CD4-positive, alpha-beta T cell (primary cell): ENCODE data around the gene FARP1. TPM values are rescaled to one million over a fixed set of nuclear protein-coding genes. Genes with fewer than 3 reads are reported as not detected.

Experiments used
- ATAC-seq: fragments of 200-7000 bp; cut with Tn5 transposase; one replicate; pipeline ENCODE4 v1.10.0; 2022; ENCODE audit warnings: mild to moderate bottlenecking; ENCODE audit not compliant: poor library complexity
- CTCF ChIA-PET: fragments of 350-600 bp; sonication (Branson Sonifier 250); formaldehyde crosslinking; loops from one replicate; lab custom pipeline; 2021; ENCODE audit warnings: antibody characterized with exemption, inconsistent platforms; lab: Charles Lee
- POLR2A ChIA-PET: fragments of 350-600 bp; sonication (Branson Sonifier 250); formaldehyde crosslinking; loops from one replicate; lab custom pipeline; 2021; ENCODE audit warnings: antibody characterized with exemption, inconsistent platforms; lab: Charles Lee
- DNase-seq, 14 experiments: peaks; one replicate each; pipeline ENCODE4 v3.0.0-alpha.2; 2013 to 2020; ENCODE audit warnings: mixed read lengths in 2 of 14
- H3K27ac ChIP-seq, 2 donors: one replicate each; pipeline versions ENCODE4 v1.5.1 to v1.7.0; 2013; ENCODE audit warnings: low read length in 2 of 2, low read depth in 1 of 2, mild to moderate bottlenecking in 1 of 2
- H3K27me3 ChIP-seq, 2 experiments: 1 replicate in 1 of 2; 2 replicates in 1 of 2; pipeline versions ENCODE4 v1.6.1 to v1.7.0; 2013; ENCODE audit warnings: low read length in 2 of 2, control low read depth in 1 of 2, mild to moderate bottlenecking in 1 of 2, moderate library complexity in 1 of 2; ENCODE audit not compliant: insufficient read depth in 2 of 2, control insufficient read depth in 1 of 2
- H3K36me3 ChIP-seq: one replicate; pipeline ENCODE4 v1.6.1; 2013; ENCODE audit warnings: low read length, control low read depth; ENCODE audit not compliant: insufficient read depth
- H3K4me1 ChIP-seq: one replicate; pipeline ENCODE4 v1.6.1; 2013; ENCODE audit warnings: low read length, control low read depth; ENCODE audit not compliant: insufficient read depth
- H3K4me3 ChIP-seq: one replicate; pipeline ENCODE4 v1.5.1; 2013; ENCODE audit warnings: mild to moderate bottlenecking, low read length, moderate library complexity
- H3K9me3 ChIP-seq, 2 experiments: 1 replicate in 1 of 2; 2 replicates in 1 of 2; pipeline versions ENCODE4 v1.6.1 to v1.7.0; 2013; ENCODE audit warnings: low read length in 2 of 2, mild to moderate bottlenecking in 2 of 2, control low read depth in 1 of 2, moderate library complexity in 1 of 2; ENCODE audit not compliant: control insufficient read depth in 1 of 2, insufficient read depth in 1 of 2
- H3K27ac Mint-ChIP-seq: one replicate; pipeline ENCODE4 v1.8.0; 2020; ENCODE audit warnings: mixed read lengths
- H3K27me3 Mint-ChIP-seq: one replicate; pipeline ENCODE4 v1.8.0; 2021; ENCODE audit warnings: mixed read lengths
- H3K36me3 Mint-ChIP-seq: one replicate; pipeline ENCODE4 v1.8.0; 2021; ENCODE audit warnings: low read depth, mixed read lengths
- H3K4me1 Mint-ChIP-seq: one replicate; pipeline ENCODE4 v1.8.0; 2021; ENCODE audit warnings: low read depth, mixed read lengths
- H3K4me3 Mint-ChIP-seq: one replicate; pipeline ENCODE4 v1.8.0; 2020; ENCODE audit warnings: mild to moderate bottlenecking, mixed read lengths
- H3K9me3 Mint-ChIP-seq: one replicate; pipeline ENCODE4 v1.8.0; 2020; ENCODE audit warnings: mixed read lengths
- CTCF ChIP-seq: fragments of 200-600 bp; IDR thresholded peaks from one replicate; pipeline ENCODE4 v1.8.0; 2022; ENCODE audit warnings: antibody characterized with exemption, mild to moderate bottlenecking
- intact Hi-C, 2 experiments: fragments of 100-400 bp; cut with DNase I in 1 of 2; cut with micrococcal nuclease in 1 of 2; formaldehyde crosslinking; loops; one replicate each; pipeline versions ENCODE4 v1.15.1 to v1.9.0; 2023 to 2025; cut with DNase I, micrococcal nuclease
- total RNA-seq, 174 experiments: library from RNA in 2 of 174; stranded (reverse) in 2 of 174; gene quantifications; one replicate each; pipeline ENCODE4 v1.2.3 and lab custom pipeline; 2021 to 2026

FARP1 gene
- total RNA-seq, 2 experiments from 2014 or later, result 0.30 TPM; not detected in 1

- Mint-ChIP-seq H3K9me3 (no peaks in the 10 kb centered on the region), H3K4me1 (no peaks in the 10 kb centered on the region), H3K36me3 (no peaks in the 10 kb centered on the region), H3K27me3 (peaks cover 19% of the 10 kb centered on the region), H3K27ac (no peak overlapping the region), H3K4me3 (no peak overlapping the region)
- no peaks in the 10 kb centered on the region for H3K36me3 ChIP-seq
- ChIA-PET CTCF (no interaction called here), POLR2A (no interaction called here)
- H3K27ac ChIP-seq, result no peak overlapping the region
- no peak overlapping the region for H3K4me3 ChIP-seq
- no peak for TF ChIP-seq CTCF
- no peaks in the 10 kb centered on the region for H3K4me1 ChIP-seq
- no peak for DNase-seq
- H3K9me3 ChIP-seq, result peaks cover 0 to 3% of the 10 kb centered on the region in 2 experiments
- no peak for ATAC-seq
- intact Hi-C loops, result no loop called here
- H3K27me3 ChIP-seq, result peaks cover 0 to 2% of the 10 kb centered on the region in 2 experiments
Measured at GRCh38 chr13:98360545-98360944, 217.7 kb downstream of the FARP1 start.

- no peak overlapping the region for H3K27ac ChIP-seq
- no peaks in the 10 kb centered on the region for H3K36me3 Mint-ChIP-seq
- no peak overlapping the region for H3K4me3 Mint-ChIP-seq
- no peaks in the 10 kb centered on the region for H3K9me3 Mint-ChIP-seq
- DNase-seq (no peak), ATAC-seq (no peak)
- H3K27me3 Mint-ChIP-seq, result peaks cover 16% of the 10 kb centered on the region
- no peaks in the 10 kb centered on the region for H3K9me3 ChIP-seq
- TF ChIP-seq CTCF, result no peak
- H3K4me3 ChIP-seq, result no peak overlapping the region
- H3K4me1 Mint-ChIP-seq, result no peaks in the 10 kb centered on the region
- no peaks in the 10 kb centered on the region for H3K27me3 ChIP-seq
- ChIA-PET CTCF (no interaction called here), POLR2A (no interaction called here)
- intact Hi-C loops, result no loop called here
- H3K4me1 ChIP-seq, result no peaks in the 10 kb centered on the region
- H3K36me3 ChIP-seq, result no peaks in the 10 kb centered on the region
- no peak overlapping the region for H3K27ac Mint-ChIP-seq
Measured at GRCh38 chr13:98363326-98363725, 220.4 kb downstream of the FARP1 start.

GRCh38 chr13:98364179-98364578 lies 221.3 kb downstream of the FARP1 start:
- Histone ChIP-seq H3K36me3 (no peaks in the 10 kb centered on the region), H3K27ac (no peak overlapping the region), H3K9me3 (no peaks in the 10 kb centered on the region), H3K4me1 (no peaks in the 10 kb centered on the region), H3K4me3 (no peak overlapping the region), H3K27me3 (no peaks in the 10 kb centered on the region)
- Mint-ChIP-seq H3K4me3 (no peak overlapping the region), H3K27me3 (peaks cover 16% of the 10 kb centered on the region), H3K27ac (no peak overlapping the region), H3K4me1 (no peaks in the 10 kb centered on the region), H3K9me3 (no peaks in the 10 kb centered on the region), H3K36me3 (no peaks in the 10 kb centered on the region)
- CTCF ChIA-PET, result no interaction called here
- TF ChIP-seq CTCF, result no peak
- ATAC-seq, result no peak
- intact Hi-C loops, result no loop called here
- POLR2A ChIA-PET, result no interaction called here
- DNase-seq, result no peak
